H1 (cell line): ENCODE results near the gene TRPM1.

Experiments
- CTCF ChIP-seq, 3 experiments: IDR thresholded peaks; 1 replicate in 2 of 3; 2 replicates in 1 of 3; pipeline versions ENCODE4 v1.5.1 to v1.6.1; 2011; ENCODE audit warnings: low read length in 3 of 3, mild to moderate bottlenecking in 3 of 3, inconsistent platforms in 2 of 3, low read depth in 1 of 3, moderate library complexity in 1 of 3; ENCODE audit not compliant: insufficient read depth in 1 of 3; ENCODE audit errors: control extremely low read depth in 1 of 3
- E2F6 ChIP-seq: IDR thresholded peaks from 2 replicates; pipeline ENCODE4 v1.6.1; 2012; ENCODE audit warnings: inconsistent platforms
- EP300 ChIP-seq, 2 experiments: IDR thresholded peaks; 1 replicate in 1 of 2; 2 replicates in 1 of 2; pipeline ENCODE4 v1.6.1; 2011 to 2012; ENCODE audit warnings: low read depth in 2 of 2, low read length in 2 of 2, mild to moderate bottlenecking in 2 of 2, borderline replicate concordance in 1 of 2, inconsistent platforms in 1 of 2, moderate library complexity in 1 of 2
- GABPA ChIP-seq: IDR thresholded peaks from 2 replicates; pipeline ENCODE4 v1.6.1; 2011; ENCODE audit warnings: mild to moderate bottlenecking, low read length, moderate library complexity, borderline replicate concordance; ENCODE audit not compliant: insufficient read depth
- HDAC2 ChIP-seq, 2 experiments: fragments of 300-600 bp in 1 of 2; sonication (generic) in 1 of 2; IDR thresholded peaks; 2 replicates each; pipeline ENCODE4 v1.6.1; 2011 to 2012; ENCODE audit warnings: low read depth in 2 of 2, low read length in 2 of 2, mild to moderate bottlenecking in 2 of 2, moderate library complexity in 2 of 2, borderline replicate concordance in 1 of 2, inconsistent platforms in 1 of 2
- JUND ChIP-seq: IDR thresholded peaks from 2 replicates; pipeline ENCODE4 v1.6.1; 2011; ENCODE audit warnings: mild to moderate bottlenecking, improper control_type of control experiment, low read length
- MAX ChIP-seq: IDR thresholded peaks from 2 replicates; pipeline ENCODE4 v1.6.1; 2012; ENCODE audit warnings: inconsistent platforms
- POLR2A ChIP-seq, 2 experiments: IDR thresholded peaks; 1 replicate in 1 of 2; 2 replicates in 1 of 2; pipeline ENCODE4 v1.6.1; 2011; ENCODE audit warnings: low read depth in 2 of 2, low read length in 2 of 2, mild to moderate bottlenecking in 2 of 2; ENCODE audit errors: control extremely low read depth in 1 of 2
- POLR2AphosphoS5 ChIP-seq: IDR thresholded peaks from 2 replicates; pipeline ENCODE4 v1.6.1; 2011; ENCODE audit warnings: low read depth, low read length
- RAD21 ChIP-seq, 2 experiments: IDR thresholded peaks in 1 of 2; conservative IDR thresholded peaks in 1 of 2; 2 replicates each; pipeline ENCODE4 v1.6.1; 2011; ENCODE audit warnings: low read depth in 2 of 2, low read length in 2 of 2, improper control_type of control experiment in 1 of 2, inconsistent platforms in 1 of 2, mild to moderate bottlenecking in 1 of 2, moderate library complexity in 1 of 2
- RFX5 ChIP-seq: IDR thresholded peaks from 2 replicates; pipeline ENCODE4 v1.6.1; 2011; ENCODE audit warnings: low read depth, low read length, improper control_type of control experiment, borderline replicate concordance
- SP2 ChIP-seq: IDR thresholded peaks from 2 replicates; pipeline ENCODE4 v1.6.1; 2012; ENCODE audit warnings: mild to moderate bottlenecking, low read length, inconsistent platforms
- TAF1 ChIP-seq: IDR thresholded peaks from 2 replicates; pipeline ENCODE4 v1.6.1; 2011; ENCODE audit warnings: mild to moderate bottlenecking, low read depth, low read length
- ZNF274 ChIP-seq: IDR thresholded peaks from 2 replicates; pipeline ENCODE4 v1.7.0; 2012; ENCODE audit warnings: low read length, borderline replicate concordance; ENCODE audit errors: extremely low read depth

- TF ChIP-seq RAD21 (IDR thresholded peaks at IDR 0.05 in 1 of 2, conservative IDR thresholded peaks at IDR 0.05 in 1 of 2; ENCODE audit: low read depth in 2 of 2, low read length in 2 of 2) (no peak), TAF1 (no peak), CTCF (IDR thresholded peaks at IDR 0.05; ENCODE audit: control extremely low read depth in 1 of 3, insufficient read depth in 1 of 3, low read depth in 1 of 3, low read length in 3 of 3) (no peak), POLR2AphosphoS5 (no peak), ZNF274 (no peak), EP300 (IDR thresholded peaks at IDR 0.05; ENCODE audit: borderline replicate concordance in 1 of 2, low read depth in 2 of 2, low read length in 2 of 2) (no peak), MAX (no peak), GABPA (no peak), POLR2A (IDR thresholded peaks at IDR 0.05; ENCODE audit: control extremely low read depth in 1 of 2, low read depth in 2 of 2, low read length in 2 of 2) (no peak), SP2 (no peak), E2F6 (no peak), RFX5 (no peak), JUND (no peak), HDAC2 (IDR thresholded peaks at IDR 0.05; ENCODE audit: borderline replicate concordance in 1 of 2, low read depth in 2 of 2, low read length in 2 of 2) (no peak)
Measured at GRCh38 chr15:31136607-31137328, 35.2 kb upstream of the TRPM1 start.
